Measurements from ENCODE around the gene KLHL14. TPM values are rescaled to one million over a fixed set of nuclear protein-coding genes. Genes with fewer than 3 reads are reported as not detected.

Gene KLHL14
- total and polyA plus RNA-seq, 2 of the 13 experiments (the other 11 are each of a cell fraction or from before 2014, with no cell fraction given), result 16.0 to 41.8 TPM

DNA sequence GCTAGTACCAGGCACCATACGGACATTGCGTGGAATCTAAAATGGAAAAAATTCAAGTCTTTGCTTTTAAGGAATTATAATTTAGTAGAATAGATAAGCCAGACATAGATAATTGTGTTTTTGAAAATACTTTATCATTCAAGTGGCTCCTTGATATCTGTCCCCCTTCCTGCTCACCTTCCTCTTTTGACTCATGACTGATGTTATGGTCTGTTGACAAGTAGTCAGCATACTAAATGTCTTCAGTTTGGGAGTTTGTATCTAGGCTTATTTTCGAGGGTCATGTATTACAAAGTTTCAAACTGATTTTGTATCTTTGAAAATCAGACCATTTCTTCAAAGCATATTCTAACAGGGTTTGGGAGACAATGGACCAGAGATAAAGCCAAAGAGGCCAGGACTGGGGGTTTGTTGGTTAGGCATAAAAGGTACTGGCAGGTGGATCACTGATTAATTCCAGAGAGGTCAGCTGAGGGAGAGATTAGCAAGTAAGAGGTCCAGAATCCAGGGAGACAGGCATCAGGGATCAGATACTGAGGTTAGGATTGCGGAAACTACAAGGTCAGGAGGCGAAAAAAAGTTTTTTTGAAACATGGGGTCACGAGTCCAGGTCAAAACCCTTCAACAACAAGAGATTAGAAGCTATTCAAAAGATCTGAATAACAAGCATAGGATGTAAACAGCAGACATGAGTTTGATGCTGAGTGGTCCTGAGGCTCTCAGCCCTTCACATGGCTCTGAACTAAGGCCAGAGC lies 31.5 kb upstream of the KLHL14 start (continued):
- TF ChIP-seq RARG (CRISPR knock-in tag; IDR thresholded peaks at IDR 0.05; ENCODE audit: low read depth) (0 out of 2 replicates have a peak, but pooled peaks have one; percentile 9), ZNF512B (CRISPR knock-in tag; IDR thresholded peaks at IDR 0.05; ENCODE audit: borderline replicate concordance) (no peak), HDAC1 (CRISPR knock-in tag; IDR thresholded peaks at IDR 0.05) (peak; percentile 84), KDM1A (CRISPR knock-in tag; IDR thresholded peaks at IDR 0.05) (peak; percentile 89), IRF1 (CRISPR knock-in tag; IDR thresholded peaks at IDR 0.05; ENCODE audit: low read depth) (no peak), ATF1 (CRISPR knock-in tag; IDR thresholded peaks at IDR 0.05) (peak; percentile 71; the same call in 1 of the 2 replicates), XRCC5 (optimal IDR thresholded peaks at IDR 0.05; ENCODE audit: low read length) (peak; percentile 18), ZFYVE20 (CRISPR knock-in tag; IDR thresholded peaks at IDR 0.05; ENCODE audit: borderline replicate concordance, low read depth) (no peak), GFI1 (CRISPR knock-in tag; IDR thresholded peaks at IDR 0.05; ENCODE audit: borderline replicate concordance) (peak; percentile 96), HOMEZ (CRISPR knock-in tag; IDR thresholded peaks at IDR 0.05; ENCODE audit: low read depth) (peak; percentile 93; the same call in 1 of the 2 replicates), ZNF644 (CRISPR knock-in tag; IDR thresholded peaks at IDR 0.05; ENCODE audit: low read depth) (peak; percentile 61; the same call in 1 of the 2 replicates), ZKSCAN8 (CRISPR knock-in tag; IDR thresholded peaks at IDR 0.05; ENCODE audit: borderline replicate concordance) (peak; percentile 93), ZNF232 (CRISPR knock-in tag; IDR thresholded peaks at IDR 0.05; ENCODE audit: borderline replicate concordance) (no peak; the same call in 1 of the 2 replicates), NR2F2 (IDR thresholded peaks at IDR 0.05; ENCODE audit: borderline replicate concordance, low read depth) (peak; percentile 100), KDM3A (CRISPR knock-in tag; IDR thresholded peaks at IDR 0.05; ENCODE audit: low read depth) (no peak), ZBTB39 (CRISPR knock-in tag; IDR thresholded peaks at IDR 0.05) (peak; percentile 91; the same call in 1 of the 2 replicates), ZBTB20 (CRISPR knock-in tag; IDR thresholded peaks at IDR 0.05; ENCODE audit: borderline replicate concordance, low read depth) (0 out of 2 replicates have a peak, but pooled peaks have one; percentile 27), DDIT3 (CRISPR knock-in tag; IDR thresholded peaks at IDR 0.05) (no peak)
- TF ChIP-seq, protein P1, sequence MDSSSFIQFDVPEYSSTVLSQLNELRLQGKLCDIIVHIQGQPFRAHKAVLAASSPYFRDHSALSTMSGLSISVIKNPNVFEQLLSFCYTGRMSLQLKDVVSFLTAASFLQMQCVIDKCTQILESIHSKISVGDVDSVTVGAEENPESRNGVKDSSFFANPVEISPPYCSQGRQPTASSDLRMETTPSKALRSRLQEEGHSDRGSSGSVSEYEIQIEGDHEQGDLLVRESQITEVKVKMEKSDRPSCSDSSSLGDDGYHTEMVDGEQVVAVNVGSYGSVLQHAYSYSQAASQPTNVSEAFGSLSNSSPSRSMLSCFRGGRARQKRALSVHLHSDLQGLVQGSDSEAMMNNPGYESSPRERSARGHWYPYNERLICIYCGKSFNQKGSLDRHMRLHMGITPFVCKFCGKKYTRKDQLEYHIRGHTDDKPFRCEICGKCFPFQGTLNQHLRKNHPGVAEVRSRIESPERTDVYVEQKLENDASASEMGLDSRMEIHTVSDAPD (CRISPR knock-in tag; IDR thresholded peaks at IDR 0.05), result peak; percentile 83

Data from HepG2 (cell line).